Lung (tissue), 12 donors: ENCODE data around the gene DNAAF5. TPM values are rescaled to one million over a fixed set of nuclear protein-coding genes. Genes with fewer than 3 reads are reported as not detected.

ENCODE experiments used
- ATAC-seq: fragments of 200-7000 bp; cut with Tn5 transposase; one replicate; pipeline ENCODE4 v1.9.1; 2020; ENCODE audit warnings: moderate number of reproducible peaks; ENCODE audit not compliant: insufficient read depth, low FRiP score
- DNase-seq, 3 donors: peaks; one replicate each; pipeline ENCODE4 v3.0.0-alpha.2; 2013 to 2017
- H3K27ac ChIP-seq, 2 donors: one replicate each; pipeline ENCODE4 v1.5.1; 2013; ENCODE audit warnings: mild to moderate bottlenecking in 2 of 2, moderate library complexity in 2 of 2, control low read depth in 1 of 2, inconsistent platforms in 1 of 2, low read depth in 1 of 2, low read length in 1 of 2
- H3K27me3 ChIP-seq, 3 donors: one replicate each; pipeline ENCODE4 v1.5.1; 2013; ENCODE audit warnings: low read length in 2 of 3; ENCODE audit not compliant: control insufficient read depth in 3 of 3, insufficient read depth in 3 of 3
- H3K36me3 ChIP-seq, 4 donors: one replicate each; pipeline ENCODE4 v1.5.1; 2013; ENCODE audit warnings: low read length in 4 of 4, mild to moderate bottlenecking in 1 of 4, moderate library complexity in 1 of 4; ENCODE audit not compliant: control insufficient read depth in 4 of 4, insufficient read depth in 4 of 4
- H3K4me1 ChIP-seq, 5 donors: one replicate each; pipeline ENCODE4 v1.5.1; 2013; ENCODE audit warnings: low read length in 5 of 5, mild to moderate bottlenecking in 2 of 5, moderate library complexity in 1 of 5; ENCODE audit not compliant: control insufficient read depth in 5 of 5, insufficient read depth in 5 of 5
- H3K4me3 ChIP-seq: one replicate; pipeline ENCODE4 v1.5.1; 2013; ENCODE audit warnings: mild to moderate bottlenecking, control low read depth, moderate library complexity
- H3K9ac ChIP-seq, 2 donors: one replicate each; pipeline ENCODE4 v1.5.1; 2013; ENCODE audit warnings: low read length in 2 of 2, control low read depth in 1 of 2; ENCODE audit not compliant: insufficient read depth in 1 of 2
- H3K9me3 ChIP-seq, 4 donors: one replicate each; pipeline ENCODE4 v1.5.1; 2013; ENCODE audit warnings: low read length in 3 of 4, mild to moderate bottlenecking in 1 of 4, moderate library complexity in 1 of 4; ENCODE audit not compliant: control insufficient read depth in 4 of 4, insufficient read depth in 3 of 4
- WGBS, 2 donors: extraction: QIAGEN DNeasy Blood & Tissue Kit; methylation state at CpG; one replicate each; pipeline ENCODE4 v1.1.7; 2013; 5-methylcytosine and 5-hydroxymethylcytosine counted together
- polyA plus RNA-seq, 2 donors: library from polyadenylated mRNA; stranded (reverse); fragments of 200-250 nt; gene quantifications; one replicate each; pipeline ENCODE4 v1.2.1, GENCODE V29; 2013
- total RNA-seq, 2 donors: library from RNA; depleted of rRNA in 1 of 2; stranded (reverse); fragments of >200 nt in 1 of 2; gene quantifications; one replicate each; pipeline ENCODE4 v1.2.1, GENCODE V29; 2014 to 2021
- TF ChIP-seq, protein P1 (sequence below): IDR thresholded peaks from 2 replicates; pipeline ENCODE4 v1.5.1; 2012; ENCODE audit warnings: mild to moderate bottlenecking; ENCODE audit errors: control extremely low read depth, extremely low read depth
- donor health status: control.
- donor health status: control.
- donor health status: Bipolar disorder and iron deficiency.
- donor health status: healthy.
- donor health status: DM: yes; HTN: yes; CAD: no.

DNAAF5 gene
- total and polyA plus RNA-seq, 4 donors, result 10.2 to 30.2 (median 18.6) TPM

- H3K36me3 ChIP-seq, result peaks cover 2 to 25% (median 7%) of the 10 kb centered on the region in 4 donors
- no peak overlapping the region for H3K9ac ChIP-seq
- ATAC-seq (no peak), DNase-seq (no peak)
- 96% methylated on average over 32 of the region's 32 CpGs for WGBS, 2 donors
- no peaks in the 10 kb centered on the region for H3K27me3 ChIP-seq
- TF ChIP-seq, protein P1, sequence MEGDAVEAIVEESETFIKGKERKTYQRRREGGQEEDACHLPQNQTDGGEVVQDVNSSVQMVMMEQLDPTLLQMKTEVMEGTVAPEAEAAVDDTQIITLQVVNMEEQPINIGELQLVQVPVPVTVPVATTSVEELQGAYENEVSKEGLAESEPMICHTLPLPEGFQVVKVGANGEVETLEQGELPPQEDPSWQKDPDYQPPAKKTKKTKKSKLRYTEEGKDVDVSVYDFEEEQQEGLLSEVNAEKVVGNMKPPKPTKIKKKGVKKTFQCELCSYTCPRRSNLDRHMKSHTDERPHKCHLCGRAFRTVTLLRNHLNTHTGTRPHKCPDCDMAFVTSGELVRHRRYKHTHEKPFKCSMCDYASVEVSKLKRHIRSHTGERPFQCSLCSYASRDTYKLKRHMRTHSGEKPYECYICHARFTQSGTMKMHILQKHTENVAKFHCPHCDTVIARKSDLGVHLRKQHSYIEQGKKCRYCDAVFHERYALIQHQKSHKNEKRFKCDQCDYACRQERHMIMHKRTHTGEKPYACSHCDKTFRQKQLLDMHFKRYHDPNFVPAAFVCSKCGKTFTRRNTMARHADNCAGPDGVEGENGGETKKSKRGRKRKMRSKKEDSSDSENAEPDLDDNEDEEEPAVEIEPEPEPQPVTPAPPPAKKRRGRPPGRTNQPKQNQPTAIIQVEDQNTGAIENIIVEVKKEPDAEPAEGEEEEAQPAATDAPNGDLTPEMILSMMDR, result no peak
- no peaks in the 10 kb centered on the region for H3K9me3 ChIP-seq
- H3K4me1 ChIP-seq, result peaks cover 6 to 23% (median 15%) of the 10 kb centered on the region in 5 donors
- no peak overlapping the region for H3K4me3 ChIP-seq
- H3K27ac ChIP-seq, result no peak overlapping the region
Observed at GRCh38 chr7:772861-773621, 46.5 kb downstream of the DNAAF5 start.

DNA sequence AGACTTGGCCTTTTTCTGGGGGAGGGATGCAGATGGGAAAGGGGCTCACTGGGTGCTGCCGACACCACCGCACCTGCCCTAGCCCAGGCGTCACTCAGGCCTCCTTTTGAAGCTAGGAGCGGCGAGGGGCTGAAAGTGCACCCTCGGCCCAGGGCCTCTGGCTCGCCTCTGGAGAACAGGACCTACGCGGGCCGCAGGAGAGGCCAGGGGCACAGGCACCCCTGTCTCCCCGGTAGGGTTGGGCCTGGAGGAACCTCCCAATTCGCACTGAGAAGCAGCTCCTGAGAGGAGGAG lies 47.1 kb downstream of the DNAAF5 start:
- ATAC-seq (no peak), DNase-seq (no peak)
- 95 to 97% methylated on average over 11 to 12 of the region's 12 CpGs for WGBS, 2 donors
- Histone ChIP-seq H3K27me3 (no peaks in the 10 kb centered on the region), H3K4me1 (peaks cover 6 to 23% (median 15%) of the 10 kb centered on the region in 5 donors), H3K4me3 (no peak overlapping the region), H3K27ac (no peak overlapping the region), H3K9me3 (no peaks in the 10 kb centered on the region), H3K9ac (no peak overlapping the region), H3K36me3 (peaks cover 2 to 27% (median 9%) of the 10 kb centered on the region in 4 donors)
- TF ChIP-seq, protein P1, result no peak

- no peak overlapping the region for H3K27ac ChIP-seq
- no peaks in the 10 kb centered on the region for H3K27me3 ChIP-seq
- DNase-seq (peak; percentile 40 to 65 (median 43)), ATAC-seq (no peak)
- no peaks in the 10 kb centered on the region for H3K9me3 ChIP-seq
- TF ChIP-seq, protein P1, result peak; percentile 82
- H3K4me3 ChIP-seq, result no peak overlapping the region
- H3K36me3 ChIP-seq, result peaks cover 2 to 29% (median 9%) of the 10 kb centered on the region in 4 donors
- WGBS, 2 donors, result 70 to 73% methylated on average over 64 to 65 of the region's 65 CpGs
- H3K9ac ChIP-seq, result no peak overlapping the region
- H3K4me1 ChIP-seq, result peaks cover 7 to 23% (median 15%) of the 10 kb centered on the region in 5 donors
Observed at GRCh38 chr7:774161-775109, 47.9 kb downstream of the DNAAF5 start.
